ENCODE measurements around the gene SNRPA.
"Not testable (repeated sequence)": the region's sequence is repeated elsewhere in the genome, so short reads cannot be mapped to it uniquely, and the experiment has no call there.

Gene SNRPA

GRCh38 chr19:40777937-40778705, 27.1 kb downstream of the SNRPA start, which contains the start of gene RAB4B:
Gene RAB4B, plus strand, starts transcription at chr19:40778247. Its CDS starts 129 bp downstream, at chr19:40778376.
- peak; percentile 100 for DNase-seq

DNA sequence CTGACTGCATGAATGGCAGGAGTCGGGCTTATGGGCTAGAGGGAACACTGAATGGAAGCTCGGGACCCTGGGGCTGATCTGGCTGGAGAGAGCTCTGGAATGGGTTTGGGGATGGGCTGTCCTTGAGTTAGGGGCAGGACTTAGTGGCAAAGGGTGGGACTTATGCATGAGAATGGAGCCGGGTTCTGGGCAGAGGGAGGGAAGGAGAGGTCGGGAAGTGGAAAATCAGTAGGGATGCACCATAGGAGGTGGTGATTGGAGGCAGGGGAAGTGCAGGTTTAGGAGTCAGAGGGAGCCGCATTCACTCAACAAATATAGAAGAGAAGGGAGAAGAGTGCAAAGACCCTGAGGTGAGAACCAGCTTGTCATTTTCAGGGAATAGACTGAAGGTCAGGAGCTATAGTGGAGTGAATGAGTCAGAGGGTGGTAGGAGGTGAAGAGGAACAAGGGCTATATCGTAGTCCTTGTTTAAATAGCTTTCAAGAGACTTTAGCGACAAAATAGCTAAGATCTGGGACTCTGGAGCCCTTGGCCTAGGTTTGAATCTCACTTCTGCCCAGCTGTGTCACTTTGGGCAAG, 27.8 kb downstream of the SNRPA start:
- no peak for DNase-seq

- DNase-seq, result no peak
Measured at GRCh38 chr19:40780582-40780981, 29.6 kb downstream of the SNRPA start.

DNA sequence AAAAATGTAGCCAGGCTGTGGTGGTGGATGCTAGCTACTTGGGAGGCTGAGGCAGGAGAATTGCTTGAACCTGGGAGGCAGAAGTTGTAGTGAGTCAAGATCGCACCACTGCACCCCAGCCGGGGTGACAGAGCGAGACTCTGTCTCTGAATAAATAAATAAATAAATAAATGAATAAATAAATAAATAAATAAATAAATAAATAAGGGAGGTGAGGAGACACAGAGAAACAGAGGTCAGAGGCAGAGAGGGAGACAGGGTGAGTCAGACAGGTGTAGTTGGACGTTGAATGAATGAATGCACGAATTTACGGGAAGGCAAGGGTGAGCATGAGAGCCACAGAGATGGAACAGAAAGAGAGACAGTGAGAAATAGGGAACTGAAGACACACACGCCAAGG, 30.1 kb downstream of the SNRPA start:
- DNase-seq, result no peak

GRCh38 chr19:40783711-40784110, 32.7 kb downstream of the SNRPA start:
- DNase-seq, result no peak

GRCh38 chr19:40784146-40784545, 33.1 kb downstream of the SNRPA start:
- DNase-seq, result not testable (repeated sequence)

GRCh38 chr19:40785526-40785925, 34.5 kb downstream of the SNRPA start:
- no peak for DNase-seq

DNA sequence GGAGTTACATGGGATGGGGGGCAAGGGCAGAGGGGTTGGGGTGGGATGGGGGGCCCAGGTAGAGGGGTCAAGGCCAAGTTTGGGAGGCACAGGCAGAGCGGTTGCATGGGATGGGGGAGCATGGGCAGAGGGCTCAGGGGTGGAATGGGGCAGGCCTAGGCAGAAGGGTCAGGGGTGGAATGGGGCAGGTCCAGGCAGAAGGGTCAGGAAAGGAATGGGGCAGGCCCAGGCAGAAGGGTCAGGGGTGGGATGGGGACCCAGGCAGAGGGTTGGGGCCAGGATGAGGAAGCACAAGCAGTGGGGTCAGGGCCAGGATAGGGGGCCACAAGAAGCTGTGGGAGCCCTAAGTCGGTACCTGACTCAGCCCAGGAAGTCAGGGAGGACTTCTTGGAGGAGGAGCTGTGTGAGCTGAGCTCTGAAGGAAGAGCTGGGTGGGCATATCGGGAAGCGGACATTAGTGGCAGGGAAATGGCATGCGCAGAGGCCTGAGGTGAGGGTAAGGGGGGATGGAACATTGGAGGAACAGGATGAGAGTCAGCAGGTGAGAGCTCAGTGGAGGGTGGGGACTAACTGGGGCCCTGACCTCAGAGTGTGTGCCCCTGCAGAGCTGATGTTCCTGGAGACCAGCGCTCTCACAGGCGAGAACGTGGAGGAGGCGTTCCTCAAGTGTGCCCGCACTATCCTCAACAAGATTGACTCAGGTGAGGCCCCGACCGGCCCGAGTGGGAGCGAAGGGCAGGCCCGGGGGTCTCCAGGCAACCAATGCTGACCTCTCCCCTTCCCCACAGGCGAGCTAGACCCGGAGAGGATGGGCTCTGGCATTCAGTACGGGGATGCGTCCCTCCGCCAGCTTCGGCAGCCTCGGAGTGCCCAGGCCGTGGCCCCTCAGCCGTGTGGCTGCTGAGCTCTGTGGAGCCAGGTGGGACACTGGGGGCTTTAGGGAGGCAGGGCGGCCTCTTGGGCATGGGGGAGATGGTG, 35.3 kb downstream of the SNRPA start:
- DNase-seq, result no peak

- DNase-seq, result no peak
Measured at GRCh38 chr19:40791349-40791748, 40.3 kb downstream of the SNRPA start.

- DNase-seq, result no peak
Measured at GRCh38 chr19:40791996-40792395, 41.0 kb downstream of the SNRPA start.

GRCh38 chr19:40797166-40797962, 46.4 kb downstream of the SNRPA start:
- no peak for DNase-seq

- peak; percentile 88 to 92 for DNase-seq
Measured at GRCh38 chr19:40797963-40798682, 47.1 kb downstream of the SNRPA start.

DNA sequence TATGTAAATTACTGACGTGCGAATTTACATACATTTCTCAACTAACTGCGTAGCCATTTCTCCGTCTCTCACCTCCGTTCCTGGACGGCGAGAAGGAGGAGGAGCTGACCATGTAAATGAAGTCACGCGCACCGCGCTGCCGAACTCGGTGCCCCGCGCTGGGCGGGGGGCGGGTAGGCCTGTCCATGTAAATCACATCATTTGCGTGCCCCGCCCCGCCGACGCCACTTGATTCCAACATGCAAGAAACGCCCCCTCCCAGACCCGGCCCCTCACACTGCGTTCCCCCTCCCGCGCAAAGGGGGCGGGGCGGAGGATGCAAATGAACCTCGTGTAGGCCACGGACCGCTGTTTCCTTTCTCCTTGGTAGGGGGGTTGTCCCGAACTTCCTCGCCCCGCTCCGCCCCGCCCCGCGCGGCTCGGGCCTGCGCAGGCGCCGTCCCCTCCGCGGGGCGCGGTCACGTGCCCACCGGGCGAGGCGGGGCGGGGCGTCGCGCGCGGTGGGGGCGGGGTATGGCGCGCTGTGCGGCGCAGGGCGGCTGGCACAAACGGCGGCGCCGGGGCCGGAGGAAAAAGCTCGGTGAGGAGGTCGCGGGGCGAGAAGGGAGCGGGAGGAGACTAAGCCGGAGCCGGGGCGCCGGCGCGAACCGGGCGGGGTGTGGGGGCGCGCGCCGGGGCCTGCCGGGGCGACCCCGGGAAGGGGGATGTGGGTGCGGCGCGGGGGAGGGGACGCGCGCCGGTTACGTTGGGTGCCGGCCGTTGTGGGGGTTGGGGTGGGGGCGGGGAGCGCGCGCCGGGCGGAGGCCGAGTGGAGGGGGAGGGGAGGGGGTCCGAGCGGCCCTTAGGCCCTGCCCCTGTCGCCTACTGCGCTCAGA, 47.9 kb downstream of the SNRPA start, which contains the start of gene EGLN2:
EGLN2 (plus strand) TSS at position 509 of the 875 bp plus-strand sequence. CDS start 1,382 bp downstream, outside the sequence.
- DNase-seq, result peak; percentile 100

GRCh38 chr19:40799558-40800338, 48.7 kb downstream of the SNRPA start:
- peak in 1 of 2 experiments; percentile 9 for DNase-seq

DNA sequence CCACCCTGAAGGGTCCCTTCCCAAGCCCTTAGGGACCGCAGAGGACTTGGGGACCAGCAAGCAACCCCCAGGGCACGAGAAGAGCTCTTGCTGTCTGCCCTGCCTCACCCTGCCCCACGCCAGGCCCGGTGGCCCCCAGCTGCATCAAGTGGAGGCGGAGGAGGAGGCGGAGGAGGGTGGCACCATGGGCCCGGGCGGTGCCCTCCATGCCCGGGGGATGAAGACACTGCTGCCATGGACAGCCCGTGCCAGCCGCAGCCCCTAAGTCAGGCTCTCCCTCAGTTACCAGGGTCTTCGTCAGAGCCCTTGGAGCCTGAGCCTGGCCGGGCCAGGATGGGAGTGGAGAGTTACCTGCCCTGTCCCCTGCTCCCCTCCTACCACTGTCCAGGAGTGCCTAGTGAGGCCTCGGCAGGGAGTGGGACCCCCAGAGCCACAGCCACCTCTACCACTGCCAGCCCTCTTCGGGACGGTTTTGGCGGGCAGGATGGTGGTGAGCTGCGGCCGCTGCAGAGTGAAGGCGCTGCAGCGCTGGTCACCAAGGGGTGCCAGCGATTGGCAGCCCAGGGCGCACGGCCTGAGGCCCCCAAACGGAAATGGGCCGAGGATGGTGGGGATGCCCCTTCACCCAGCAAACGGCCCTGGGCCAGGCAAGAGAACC, 49.5 kb downstream of the SNRPA start:
- DNase-seq, result no peak

DNA sequence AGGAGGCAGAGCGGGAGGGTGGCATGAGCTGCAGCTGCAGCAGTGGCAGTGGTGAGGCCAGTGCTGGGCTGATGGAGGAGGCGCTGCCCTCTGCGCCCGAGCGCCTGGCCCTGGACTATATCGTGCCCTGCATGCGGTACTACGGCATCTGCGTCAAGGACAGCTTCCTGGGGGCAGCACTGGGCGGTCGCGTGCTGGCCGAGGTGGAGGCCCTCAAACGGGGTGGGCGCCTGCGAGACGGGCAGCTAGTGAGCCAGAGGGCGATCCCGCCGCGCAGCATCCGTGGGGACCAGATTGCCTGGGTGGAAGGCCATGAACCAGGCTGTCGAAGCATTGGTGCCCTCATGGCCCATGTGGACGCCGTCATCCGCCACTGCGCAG, 50.0 kb downstream of the SNRPA start:
- no peak for DNase-seq

GRCh38 chr19:40801426-40802299, 50.7 kb downstream of the SNRPA start:
- DNase-seq, result no peak

Measured in SHP77 (cell line).